CD4-positive, alpha-beta T cell treated with Interleukin-17A for 1 hour (primary cell): ENCODE data around the gene ALPP.
"Not testable (repeated sequence)": the region's sequence is repeated elsewhere in the genome, so short reads cannot be mapped to it uniquely, and the experiment has no call there.

ENCODE experiments used
- DNase-seq: peaks from one replicate; pipeline ENCODE4 v3.0.0-alpha.2; 2020

Gene ALPP

GRCh38 chr2:232364806-232365594, 13.6 kb upstream of the ALPP start:
- DNase-seq = not testable (repeated sequence)

GRCh38 chr2:232365621-232366321, 12.8 kb upstream of the ALPP start:
- peak; percentile 10 for DNase-seq

- not testable (repeated sequence) for DNase-seq
Measured at GRCh38 chr2:232366461-232366860, 12.1 kb upstream of the ALPP start.

DNA sequence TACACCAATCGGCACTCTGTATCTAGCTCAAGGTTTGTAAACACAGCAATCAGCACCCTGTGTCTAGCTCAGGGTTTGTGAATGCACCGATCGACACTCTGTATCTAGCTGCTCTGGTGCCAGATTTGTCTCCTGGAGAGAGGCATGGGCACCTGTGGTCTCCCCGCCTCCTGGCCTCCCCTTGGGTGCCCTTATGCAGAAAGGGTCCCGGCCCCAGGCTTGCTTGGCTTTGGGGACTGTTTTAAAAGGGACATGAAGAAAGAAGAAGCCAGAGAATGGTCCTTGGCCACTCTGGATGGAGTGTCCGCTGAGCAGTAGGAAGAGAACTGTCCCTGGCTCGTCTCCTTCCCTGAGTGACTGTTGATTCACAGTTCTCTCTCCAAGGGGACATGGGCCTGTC, 11.5 kb upstream of the ALPP start:
- DNase-seq = no peak

DNA sequence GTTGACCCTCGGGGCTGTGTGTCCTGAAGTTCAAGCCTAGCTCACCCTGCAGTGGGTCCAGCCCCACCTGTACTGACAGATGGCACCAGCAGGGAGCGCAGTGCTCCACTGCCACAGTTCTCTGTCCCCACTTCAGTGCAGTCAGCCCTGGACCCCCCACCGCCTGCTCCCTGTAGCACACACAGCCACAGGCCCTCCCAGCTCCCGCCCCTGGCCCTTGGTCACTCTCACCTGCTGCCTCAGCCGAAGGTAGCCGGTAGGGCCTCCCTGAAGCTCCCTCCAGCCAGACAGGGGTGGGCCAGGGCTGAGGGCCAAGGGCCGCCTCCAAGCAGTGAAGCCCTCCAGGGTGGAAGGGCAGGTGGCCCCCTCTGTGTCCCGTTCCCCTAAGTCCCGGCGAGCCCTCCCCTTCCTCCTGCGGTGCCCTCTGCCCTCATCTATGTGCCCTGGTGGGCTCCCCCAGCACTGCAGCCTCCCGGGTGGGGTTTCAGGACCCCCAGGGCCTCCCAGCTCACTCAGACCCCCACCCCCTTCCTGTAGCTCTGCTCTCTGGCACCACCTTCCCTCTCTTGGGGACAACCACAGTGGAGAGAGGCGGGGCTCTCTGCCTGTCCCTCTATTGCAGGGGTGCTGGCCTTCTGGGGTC, 10.8 kb upstream of the ALPP start:
- DNase-seq = no peak

DNA sequence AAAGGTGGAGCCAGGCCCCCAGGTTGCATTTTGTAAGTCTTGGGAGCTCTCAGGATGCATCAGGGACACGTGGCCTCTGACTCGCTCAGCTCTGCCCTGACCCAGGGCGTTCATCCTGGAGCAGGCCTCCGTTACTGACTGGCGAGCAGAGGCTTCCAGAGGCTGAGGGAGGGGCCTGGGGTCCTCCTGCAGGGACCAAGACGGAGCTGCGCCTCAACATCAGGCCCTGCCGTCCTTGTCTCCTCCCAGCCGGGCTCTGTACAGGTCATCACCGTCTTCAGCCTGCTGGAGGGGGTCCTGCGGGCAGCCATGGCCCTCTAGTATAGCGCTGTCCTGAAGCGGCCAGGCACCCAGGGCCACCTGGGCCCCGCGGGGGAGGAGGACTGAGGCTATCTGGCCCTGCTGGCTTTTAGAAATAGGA, 10.2 kb upstream of the ALPP start:
- DNase-seq = no peak

- DNase-seq = no peak
Measured at GRCh38 chr2:232369126-232369951, 9.2 kb upstream of the ALPP start.

DNA sequence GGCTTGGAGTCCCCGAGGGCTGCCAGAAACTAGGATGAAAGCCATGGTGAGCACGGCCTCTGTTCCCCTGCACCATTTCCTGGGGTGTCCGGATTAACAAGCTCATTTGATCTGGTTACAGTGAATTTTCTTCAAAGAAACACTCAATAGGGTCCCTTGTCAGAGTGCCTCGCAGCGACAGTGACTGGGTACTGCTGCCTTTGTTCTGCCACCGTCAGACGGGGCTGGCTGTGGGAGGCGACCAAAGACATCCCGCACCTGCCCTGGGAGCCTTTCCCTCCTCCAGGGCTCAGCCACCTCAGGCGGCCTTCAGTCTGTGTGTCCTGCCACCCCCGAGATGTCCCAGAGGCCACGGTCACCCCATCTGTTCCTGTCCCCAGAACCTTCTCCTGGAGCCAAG, 8.5 kb upstream of the ALPP start:
- DNase-seq = not testable (repeated sequence)

DNA sequence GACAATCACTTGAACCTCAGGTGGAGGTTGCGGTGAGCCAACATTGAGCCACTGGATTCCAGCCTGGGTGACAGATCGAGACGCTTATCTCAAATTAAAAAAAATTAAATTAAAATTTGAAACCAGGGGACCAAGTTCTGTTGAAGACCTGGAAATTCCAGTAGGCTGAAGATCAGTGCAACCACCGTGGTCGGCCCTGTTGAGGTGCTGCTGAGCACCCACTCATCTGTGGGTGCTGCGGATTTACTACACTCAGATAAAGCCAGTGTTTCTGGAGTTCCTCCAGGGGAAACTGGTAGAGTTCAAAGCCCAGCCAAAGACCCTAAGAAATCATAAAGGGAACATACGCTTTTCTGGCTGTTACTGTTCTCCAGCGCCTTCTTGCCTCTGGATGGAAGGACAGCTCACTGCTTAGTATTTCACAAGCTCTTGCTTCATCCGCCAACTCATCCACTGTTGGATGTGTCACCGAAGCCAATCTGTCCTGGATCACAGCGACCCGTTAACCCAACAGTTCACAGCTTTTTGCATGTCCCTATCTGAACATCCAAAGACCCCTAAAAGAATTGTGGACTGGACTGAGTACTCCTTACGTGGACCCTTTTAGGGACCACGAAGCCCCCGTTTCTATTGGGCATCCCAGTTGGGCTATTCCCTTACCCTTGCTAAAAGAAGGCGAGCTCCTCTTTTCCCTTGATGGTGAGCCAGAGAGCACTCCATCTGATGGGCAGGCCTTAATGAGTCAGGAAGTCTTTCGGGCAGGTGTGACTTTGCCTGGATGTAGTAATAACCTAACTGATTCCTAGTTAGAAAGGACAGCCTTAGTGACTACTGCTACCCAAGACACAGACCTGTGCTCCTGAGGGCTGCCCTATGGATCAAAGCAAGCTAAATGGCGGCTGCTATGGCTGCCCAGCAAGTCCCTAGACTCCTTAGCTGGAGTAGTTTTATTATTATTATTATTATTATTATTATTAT, 6.0 kb upstream of the ALPP start:
- DNase-seq = no peak

DNA sequence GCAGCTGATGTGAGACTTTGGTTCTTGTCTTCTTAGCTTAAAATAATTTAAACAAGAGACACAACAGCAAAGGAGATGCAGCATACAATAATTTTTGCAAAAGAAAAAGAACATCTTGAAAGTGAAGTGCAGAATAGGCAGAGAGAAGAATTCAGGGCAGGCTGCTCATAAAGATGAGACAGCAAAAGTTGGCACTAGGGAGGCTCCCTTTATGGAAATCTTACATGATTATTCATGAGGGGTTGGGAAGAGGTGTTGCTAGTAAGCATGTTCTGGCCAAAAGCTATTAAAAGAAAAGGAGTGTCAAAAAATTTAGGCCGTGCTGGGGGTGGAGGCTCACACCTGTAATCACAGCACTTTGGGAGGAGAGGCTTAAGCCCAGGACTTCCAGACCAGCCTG, 4.2 kb upstream of the ALPP start:
- no peak for DNase-seq

DNA sequence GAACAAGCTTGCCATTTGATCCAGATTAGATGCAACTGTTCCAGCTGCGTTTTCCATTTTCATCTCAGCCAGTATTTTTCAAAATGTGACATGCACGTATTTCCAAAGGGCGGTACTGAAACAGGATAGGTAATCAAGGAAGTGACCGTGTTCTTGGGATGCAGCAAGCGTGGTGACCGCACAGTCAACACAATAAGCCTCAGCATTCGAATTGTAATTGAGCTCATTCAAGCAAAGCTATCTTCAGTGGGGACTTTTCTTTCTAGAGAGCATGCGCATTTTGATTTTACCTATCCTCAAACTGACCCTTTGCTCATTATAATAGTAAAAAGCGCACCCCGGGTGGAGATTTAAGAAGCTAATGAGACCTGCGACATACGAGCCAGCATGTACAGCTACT, 3.4 kb upstream of the ALPP start:
- no peak for DNase-seq

- DNase-seq = no peak
Measured at GRCh38 chr2:232376260-232376659, 2.3 kb upstream of the ALPP start.

DNA sequence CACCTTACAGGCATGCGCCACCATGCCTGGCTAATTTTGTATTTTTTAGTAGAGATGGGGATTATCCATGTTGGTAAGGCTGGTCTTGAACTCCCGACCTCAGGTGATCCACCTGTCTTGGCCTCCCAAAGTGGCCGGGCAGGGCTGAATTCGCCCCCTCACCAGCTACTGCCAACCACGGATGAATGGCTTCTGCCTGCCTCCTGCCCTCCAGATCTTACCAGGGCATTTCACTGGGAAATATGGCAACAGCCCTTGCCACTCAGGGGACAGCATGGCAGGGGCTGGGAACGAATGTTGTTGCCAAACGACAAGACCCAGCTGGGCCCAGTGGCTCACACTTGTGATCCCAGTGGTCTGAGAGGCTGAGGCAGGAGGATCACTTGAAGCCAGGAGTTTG, 1.8 kb upstream of the ALPP start:
- DNase-seq = no peak

GRCh38 chr2:232377319-232377718, 1.2 kb upstream of the ALPP start:
- no peak for DNase-seq

- DNase-seq = no peak
Measured at GRCh38 chr2:232377841-232378734, 463 bp upstream of the ALPP start.

GRCh38 chr2:232379610-232380590, 1.3 kb downstream of the ALPP start:
- not testable (repeated sequence) for DNase-seq

DNA sequence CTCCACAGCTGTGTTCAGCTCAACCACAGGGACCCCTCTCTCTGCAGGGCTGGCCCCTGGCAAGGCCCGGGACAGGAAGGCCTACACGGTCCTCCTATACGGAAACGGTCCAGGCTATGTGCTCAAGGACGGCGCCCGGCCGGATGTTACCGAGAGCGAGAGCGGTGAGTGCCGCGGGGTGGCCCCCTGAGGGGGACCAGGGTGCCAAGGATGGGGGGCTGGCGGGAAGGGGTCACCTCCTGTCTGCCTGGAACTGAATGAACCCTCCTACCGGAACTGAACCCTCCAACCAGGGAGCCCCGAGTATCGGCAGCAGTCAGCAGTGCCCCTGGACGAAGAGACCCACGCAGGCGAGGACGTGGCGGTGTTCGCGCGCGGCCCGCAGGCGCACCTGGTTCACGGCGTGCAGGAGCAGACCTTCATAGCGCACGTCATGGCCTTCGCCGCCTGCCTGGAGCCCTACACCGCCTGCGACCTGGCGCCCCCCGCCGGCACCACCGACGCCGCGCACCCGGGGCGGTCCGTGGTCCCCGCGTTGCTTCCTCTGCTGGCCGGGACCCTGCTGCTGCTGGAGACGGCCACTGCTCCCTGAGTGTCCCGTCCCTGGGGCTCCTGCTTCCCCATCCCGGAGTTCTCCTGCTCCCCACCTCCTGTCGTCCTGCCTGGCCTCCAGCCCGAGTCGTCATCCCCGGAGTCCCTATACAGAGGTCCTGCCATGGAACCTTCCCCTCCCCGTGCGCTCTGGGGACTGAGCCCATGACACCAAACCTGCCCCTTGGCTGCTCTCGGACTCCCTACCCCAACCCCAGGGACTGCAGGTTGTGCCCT, 2.9 kb downstream of the ALPP start:
- not testable (repeated sequence) for DNase-seq
